GM23338 (cell line): ENCODE measurements around the gene ODAD4. TPM values are rescaled to one million over a fixed set of nuclear protein-coding genes. Genes with fewer than 3 reads are reported as not detected.

Experiments
- ATAC-seq: fragments of 200-7000 bp; cut with Tn5 transposase; 3 replicates; pipeline ENCODE4 v1.9.1; 2020
- DNase-seq: peaks from one replicate; pipeline ENCODE4 v3.0.0-alpha.2; 2015; ENCODE audit warnings: low spot score
- H2AFZ ChIP-seq: fragments of 200-600 bp; sonication (generic); 2 replicates; pipeline ENCODE4 v1.8.0; 2016; ENCODE audit warnings: antibody characterized with exemption, mild to moderate bottlenecking, moderate library complexity
- H3F3A ChIP-seq: fragments of 200-600 bp; sonication (generic); replicated peaks from 2 replicates; pipeline ENCODE4 v1.8.0; 2017; ENCODE audit warnings: antibody characterized with exemption, mixed run types, low read depth
- H3K27ac ChIP-seq: fragments of 200-600 bp; sonication (generic); 2 replicates; pipeline ENCODE4 v1.6.1; 2016; ENCODE audit warnings: low read depth
- H3K27me3 ChIP-seq: fragments of 200-600 bp; sonication (generic); 2 replicates; pipeline ENCODE4 v1.8.0; 2016; ENCODE audit warnings: mild to moderate bottlenecking, mixed run types, moderate library complexity; ENCODE audit not compliant: insufficient read depth
- H3K36me3 ChIP-seq: fragments of 200-600 bp; sonication (generic); 2 replicates; pipeline ENCODE4 v1.8.0; 2016; ENCODE audit warnings: mild to moderate bottlenecking; ENCODE audit not compliant: insufficient read depth
- H3K4me1 ChIP-seq: fragments of 200-600 bp; sonication (generic); 2 replicates; pipeline ENCODE4 v1.8.0; 2016; ENCODE audit warnings: mild to moderate bottlenecking, moderate library complexity; ENCODE audit not compliant: insufficient read depth
- H3K4me2 ChIP-seq: fragments of 200-600 bp; sonication (generic); 2 replicates; pipeline ENCODE4 v1.7.1; 2017; ENCODE audit warnings: mixed run types
- H3K4me3 ChIP-seq: fragments of 200-600 bp; sonication (generic); 2 replicates; pipeline ENCODE4 v1.6.1; 2016; ENCODE audit warnings: mixed run types
- H3K79me2 ChIP-seq: fragments of 200-600 bp; sonication (generic); replicated peaks from 2 replicates; pipeline ENCODE4 v1.8.0; 2017; ENCODE audit warnings: mild to moderate bottlenecking; ENCODE audit not compliant: insufficient read depth
- H3K9me2 ChIP-seq: fragments of 200-600 bp; sonication (generic); 2 replicates; pipeline ENCODE4 v1.8.0; 2017; ENCODE audit not compliant: insufficient read depth
- H4K20me1 ChIP-seq: fragments of 200-600 bp; sonication (generic); replicated peaks from 2 replicates; pipeline ENCODE4 v1.8.0; 2017; ENCODE audit warnings: mild to moderate bottlenecking; ENCODE audit not compliant: insufficient read depth
- H3K27ac Mint-ChIP-seq: 2 replicates; pipeline ENCODE4 v1.8.0; 2020; ENCODE audit warnings: inconsistent platforms, mild to moderate bottlenecking, moderate library complexity, mixed read lengths
- H3K27me3 Mint-ChIP-seq: 3 replicates; pipeline ENCODE4 v1.8.0; 2022; ENCODE audit warnings: low read depth, mild to moderate bottlenecking, moderate library complexity, mixed read lengths, inconsistent platforms; ENCODE audit not compliant: insufficient read depth, poor library complexity
- H3K36me3 Mint-ChIP-seq: 3 replicates; pipeline ENCODE4 v1.8.0; 2021; ENCODE audit warnings: low read depth, mild to moderate bottlenecking, inconsistent platforms, moderate library complexity, mixed read lengths
- H3K4me1 Mint-ChIP-seq: 3 replicates; pipeline ENCODE4 v1.8.0; 2020; ENCODE audit warnings: mild to moderate bottlenecking, inconsistent platforms, mixed read lengths
- H3K4me3 Mint-ChIP-seq: 3 replicates; pipeline ENCODE4 v1.8.0; 2021; ENCODE audit warnings: moderate library complexity, mild to moderate bottlenecking, inconsistent platforms, mixed read lengths
- H3K9me3 Mint-ChIP-seq: 3 replicates; pipeline ENCODE4 v1.8.0; 2020; ENCODE audit warnings: moderate library complexity, mild to moderate bottlenecking, inconsistent platforms, mixed read lengths
- CREB1 ChIP-seq: fragments of 250-450 bp; sonication (Bioruptor Pico); IDR thresholded peaks from 2 replicates; pipeline ENCODE4 v1.5.0; 2020; ENCODE audit warnings: low read depth, mild to moderate bottlenecking, moderate library complexity
- CTCF ChIP-seq, 2 experiments: fragments of 200-600 bp in 1 of 2; sonication (generic) in 1 of 2; conservative IDR thresholded peaks; 2 replicates each; pipeline versions ENCODE4 v1.5.1 to v1.6.1; 2016 to 2017; ENCODE audit warnings: antibody characterized with exemption in 2 of 2, low read depth in 2 of 2, mild to moderate bottlenecking in 2 of 2, moderate library complexity in 1 of 2
- EZH2 ChIP-seq: fragments of 200-600 bp; sonication (generic); IDR thresholded peaks from one replicate; pipeline ENCODE4 v1.8.0; 2017; ENCODE audit warnings: antibody characterized with exemption, mild to moderate bottlenecking, low read depth; ENCODE audit not compliant: unreplicated experiment
- EZH2phosphoT487 ChIP-seq: fragments of 200-600 bp; sonication (generic); IDR thresholded peaks from one replicate; pipeline ENCODE4 v1.8.1; 2018; ENCODE audit warnings: antibody characterized with exemption; ENCODE audit not compliant: unreplicated experiment
- JUNB ChIP-seq: IDR thresholded peaks from one replicate; pipeline ENCODE4 v1.6.1; 2016; ENCODE audit warnings: antibody characterized with exemption; ENCODE audit not compliant: unreplicated experiment
- NANOG ChIP-seq: IDR thresholded peaks from 2 replicates; pipeline ENCODE4 v1.6.1; 2016; ENCODE audit warnings: antibody characterized with exemption, borderline replicate concordance
- POLR2AphosphoS5 ChIP-seq: IDR thresholded peaks from 2 replicates; pipeline ENCODE4 v1.6.1; 2016; ENCODE audit warnings: antibody characterized with exemption, low read depth
- REST ChIP-seq: IDR thresholded peaks from one replicate; pipeline ENCODE4 v1.6.1; 2018; ENCODE audit warnings: antibody characterized with exemption; ENCODE audit not compliant: unreplicated experiment
- STAT1 ChIP-seq: IDR thresholded peaks from one replicate; pipeline ENCODE4 v1.6.1; 2016; ENCODE audit warnings: antibody characterized with exemption; ENCODE audit not compliant: unreplicated experiment
- ZNF114 ChIP-seq: fragments of 250-450 bp; sonication (Bioruptor Pico); IDR thresholded peaks from 2 replicates; pipeline ENCODE4 v1.5.0; 2020; ENCODE audit warnings: mild to moderate bottlenecking, moderate library complexity
- ZNF331 ChIP-seq: fragments of 250-450 bp; sonication (Bioruptor Pico); IDR thresholded peaks from 2 replicates; pipeline ENCODE4 v1.5.0; 2020; ENCODE audit warnings: low read depth, mild to moderate bottlenecking, moderate library complexity
- polyA plus RNA-seq: library from polyadenylated mRNA; unstranded; fragments of >200 nt; fragmentation: Nextera tagmentation; extraction: Ambion mirVana; gene quantifications from 2 replicates; pipeline ENCODE4 v1.2.1, GENCODE V29; 2016
- total RNA-seq: library from RNA; depleted of rRNA; stranded (reverse); fragments of >200 nt; shearing (Covaris generic); gene quantifications from 2 replicates; pipeline ENCODE4 v1.2.3, GENCODE V29; 2014

Gene ODAD4
- total and polyA plus RNA-seq, 2 experiments from 2014 or later = 1.7 to 1.8 TPM

GRCh38 chr17:42002792-42003301 lies 72.4 kb downstream of the ODAD4 start:
- H3K9me3 Mint-ChIP-seq = no peaks in the 10 kb centered on the region
- Histone ChIP-seq H3K36me3 (peaks cover 35% of the 10 kb centered on the region), H3K4me1 (no peaks in the 10 kb centered on the region), H3K27me3 (no peaks in the 10 kb centered on the region), H3K27ac (peak overlapping the region; percentile 72; the same call in 1 of the 2 replicates), H4K20me1 (peaks cover 45% of the 10 kb centered on the region), H3F3A (peaks cover 15% of the 10 kb centered on the region), H3K4me3 (no peak overlapping the region), H2AFZ (no peak overlapping the region), H3K9me2 (no peaks in the 10 kb centered on the region), H3K4me2 (no peak overlapping the region), H3K79me2 (peaks cover 75% of the 10 kb centered on the region)
- H3K27ac Mint-ChIP-seq = no peak overlapping the region
- TF ChIP-seq CREB1 (no peak), JUNB (no peak), EZH2phosphoT487 (no peak), EZH2 (no peak), NANOG (no peak), CTCF (conservative IDR thresholded peaks at IDR 0.05; ENCODE audit: low read depth in 2 of 2) (no peak), POLR2AphosphoS5 (no peak), REST (no peak), ZNF114 (CRISPR knock-in tag) (no peak), ZNF331 (CRISPR knock-in tag) (no peak), STAT1 (no peak)
- ATAC-seq (no peak), DNase-seq (no peak)
- peaks cover 2% of the 10 kb centered on the region for H3K27me3 Mint-ChIP-seq
- no peaks in the 10 kb centered on the region for H3K4me1 Mint-ChIP-seq
- H3K4me3 Mint-ChIP-seq = no peak overlapping the region
- peaks cover 50% of the 10 kb centered on the region for H3K36me3 Mint-ChIP-seq

- Histone ChIP-seq H3K79me2 (peaks cover 98% of the 10 kb centered on the region), H3K27ac (peak overlapping the region; percentile 81), H3K4me1 (0 out of 2 replicates have a peak, but pooled peaks cover 3% of the 10 kb centered on the region), H2AFZ (no peak overlapping the region), H3K36me3 (peaks cover 16% of the 10 kb centered on the region), H3K27me3 (no peaks in the 10 kb centered on the region), H3K4me2 (no peak overlapping the region), H3K4me3 (no peak overlapping the region), H4K20me1 (peaks cover 45% of the 10 kb centered on the region), H3F3A (0 out of 2 replicates have a peak, but pooled peaks cover 8% of the 10 kb centered on the region), H3K9me2 (no peaks in the 10 kb centered on the region)
- no peak for ATAC-seq
- Mint-ChIP-seq H3K4me3 (no peak overlapping the region), H3K36me3 (peaks cover 46% of the 10 kb centered on the region), H3K4me1 (peaks cover 5% of the 10 kb centered on the region; the same call in 2 of the 3 replicates), H3K27me3 (peaks cover 2% of the 10 kb centered on the region), H3K9me3 (no peaks in the 10 kb centered on the region), H3K27ac (peak overlapping the region; percentile 92; the same call in 1 of the 2 replicates)
- no peak for DNase-seq
- TF ChIP-seq ZNF114 (CRISPR knock-in tag) (no peak), REST (no peak), CREB1 (no peak), NANOG (no peak), STAT1 (no peak)
Measured at GRCh38 chr17:42005166-42005565, 74.7 kb downstream of the ODAD4 start.
